DMS153 (cell line): ENCODE measurements around the gene SMIM14.
"Not testable (repeated sequence)": the region's sequence is repeated elsewhere in the genome, so short reads cannot be mapped to it uniquely, and the experiment has no call there.

ENCODE experiments used
- DNase-seq: peaks from one replicate; lab custom pipeline; 2025; lab: John Stamatoyannopoulos, UW

Gene SMIM14

DNA sequence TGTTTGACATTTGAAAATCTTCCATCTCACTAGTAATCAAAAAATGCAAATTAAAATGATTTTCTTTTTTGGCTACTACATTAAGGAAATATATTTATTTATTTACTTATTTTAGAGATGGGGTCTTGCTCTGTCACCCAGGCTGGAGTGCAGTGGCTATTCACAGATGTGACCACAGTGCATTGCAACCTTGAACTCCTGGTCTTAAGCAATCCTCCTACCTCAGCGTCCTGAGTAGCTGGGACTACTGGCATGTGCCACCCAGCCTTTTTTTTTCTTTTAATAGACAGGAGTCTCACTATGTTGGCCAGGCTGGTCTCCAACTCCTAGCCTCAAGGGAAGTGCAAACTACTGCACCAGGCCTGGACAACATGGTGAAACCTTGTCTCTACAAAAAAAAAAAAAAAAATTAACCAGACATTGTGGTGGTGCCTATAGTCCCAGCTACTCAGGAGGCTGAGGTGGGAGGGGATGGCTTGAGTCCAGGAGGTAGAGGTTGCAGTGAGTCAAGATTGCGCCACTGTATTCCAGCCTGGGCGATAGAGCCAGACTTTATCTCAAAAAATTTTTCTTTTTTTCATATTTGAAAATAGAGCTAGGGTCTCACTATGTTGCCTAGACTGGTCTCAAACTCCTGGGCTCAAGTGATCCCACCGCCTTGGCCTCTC lies 4.4 kb upstream of the SMIM14 start:
- DNase-seq: no peak

DNA sequence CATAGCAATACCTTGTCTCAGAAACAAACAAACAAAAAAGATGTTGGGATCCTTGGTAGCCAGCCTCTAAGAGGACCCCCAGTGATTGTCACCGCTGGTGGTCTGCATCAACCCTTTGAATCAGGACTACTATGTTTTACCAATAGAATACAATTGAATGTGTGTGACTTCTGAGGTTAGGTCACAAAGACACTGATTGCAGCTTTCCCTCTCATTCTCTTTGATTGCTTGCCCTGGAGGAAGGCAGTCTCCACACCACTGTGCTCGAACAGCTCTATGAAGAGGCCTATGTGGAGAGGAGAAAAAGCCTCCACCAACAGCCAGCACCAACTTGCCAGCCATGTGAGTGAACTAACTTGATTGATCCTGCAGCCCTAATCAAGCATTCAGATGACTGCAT lies 2.8 kb upstream of the SMIM14 start:
- no peak for DNase-seq

DNA sequence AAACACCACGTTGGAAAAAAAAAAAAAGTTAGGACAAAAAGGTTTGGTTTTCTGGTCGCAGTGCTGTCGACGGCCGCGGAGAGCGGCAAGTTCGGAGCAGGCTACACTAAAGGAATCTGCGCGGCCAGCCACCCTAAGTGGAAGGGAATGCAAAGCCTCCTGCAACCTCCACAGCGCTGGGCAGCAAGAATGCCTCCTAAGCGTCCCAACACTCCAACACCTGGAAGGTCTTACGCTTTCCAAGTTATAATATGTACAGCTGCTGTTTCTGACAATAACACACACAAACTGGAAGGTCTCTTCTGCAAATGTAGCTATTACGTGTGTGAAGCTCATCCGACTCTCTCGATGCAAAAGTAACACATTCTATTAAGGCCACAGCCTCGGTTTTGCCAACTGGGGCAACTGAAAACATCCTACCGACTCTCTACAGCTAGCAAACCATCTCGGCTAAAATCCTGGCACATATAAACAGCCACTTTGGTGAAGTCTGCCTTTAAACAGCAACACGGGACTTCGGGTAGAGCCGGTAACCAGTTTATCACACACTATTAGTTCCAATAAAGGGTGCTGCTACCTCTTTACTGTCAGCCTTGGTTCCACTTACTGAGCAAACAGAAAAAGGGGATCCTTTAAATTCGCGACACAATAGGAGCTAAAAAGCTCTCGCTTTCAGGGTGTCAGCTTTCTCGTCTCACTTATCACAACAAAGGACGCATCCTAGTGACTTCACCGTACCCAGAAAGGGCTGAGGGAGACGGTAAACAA lies 895 bp downstream of the SMIM14 start:
- no peak for DNase-seq

- DNase-seq: no peak
Observed at GRCh38 chr4:39637221-39637585, 1.5 kb downstream of the SMIM14 start.

GRCh38 chr4:39636531-39637184 lies 2.0 kb downstream of the SMIM14 start:
- DNase-seq: no peak

- DNase-seq: no peak
Observed at GRCh38 chr4:39635023-39635422, 3.6 kb downstream of the SMIM14 start.

GRCh38 chr4:39631700-39632079 lies 7.0 kb downstream of the SMIM14 start:
- DNase-seq: no peak

DNA sequence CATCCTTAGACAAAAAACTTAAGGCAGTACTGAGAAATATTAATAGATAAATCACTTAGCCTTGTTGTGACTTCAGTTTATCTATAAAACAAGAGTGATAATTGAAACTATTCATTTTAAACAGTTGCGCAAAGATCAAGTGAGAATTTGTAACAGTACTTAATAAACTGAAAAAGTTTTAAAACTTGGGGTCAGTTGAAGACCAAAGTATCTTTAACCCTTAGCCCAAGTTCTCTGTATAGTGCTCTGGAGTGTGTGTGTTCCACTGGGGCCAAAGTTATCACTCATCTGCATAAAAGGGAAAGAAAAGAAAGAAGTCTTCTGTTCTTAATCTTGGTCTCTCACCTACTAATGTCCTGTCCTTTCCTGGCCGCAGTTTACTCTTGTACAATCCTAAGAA lies 11.3 kb downstream of the SMIM14 start:
- no peak for DNase-seq

DNA sequence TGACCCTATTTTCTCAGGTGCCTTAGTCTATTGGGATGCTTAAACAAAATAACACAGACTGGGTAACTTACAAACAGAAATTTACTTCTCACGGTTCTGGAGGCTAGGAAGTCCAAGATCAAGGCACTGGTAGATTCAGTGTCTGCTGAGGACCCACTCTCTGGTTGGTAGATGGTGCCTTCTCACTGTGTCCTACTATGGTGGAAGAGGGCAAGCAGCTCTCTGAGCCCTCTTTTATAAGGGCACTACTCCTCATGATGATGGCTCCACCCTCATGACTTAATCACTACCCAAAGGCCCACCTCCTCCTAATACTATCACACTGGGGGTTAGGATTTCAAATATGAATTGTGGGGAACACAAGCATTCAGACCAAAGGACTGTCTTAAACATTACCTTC lies 11.8 kb downstream of the SMIM14 start:
- no peak for DNase-seq

DNA sequence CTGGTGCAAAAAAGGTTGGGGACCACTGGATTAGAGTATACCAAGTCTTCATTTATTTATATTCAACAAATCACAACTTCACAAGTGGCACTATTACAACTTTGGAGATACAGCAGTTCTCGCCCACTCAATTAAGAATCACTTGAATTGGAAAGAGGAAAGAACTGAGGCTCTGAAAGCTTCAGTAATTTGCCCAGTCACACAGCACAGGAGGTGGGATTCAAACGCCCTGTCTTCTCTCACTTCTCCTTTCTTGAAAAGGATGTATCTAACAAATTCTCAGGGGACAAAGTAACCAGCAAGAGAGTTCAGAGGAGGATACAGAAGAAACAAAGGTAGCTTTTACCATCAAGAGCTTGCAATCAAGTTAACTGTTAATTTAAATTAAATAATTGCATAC lies 12.4 kb downstream of the SMIM14 start:
- no peak for DNase-seq

- no peak for DNase-seq
Observed at GRCh38 chr4:39621582-39621981, 17.1 kb downstream of the SMIM14 start.

DNA sequence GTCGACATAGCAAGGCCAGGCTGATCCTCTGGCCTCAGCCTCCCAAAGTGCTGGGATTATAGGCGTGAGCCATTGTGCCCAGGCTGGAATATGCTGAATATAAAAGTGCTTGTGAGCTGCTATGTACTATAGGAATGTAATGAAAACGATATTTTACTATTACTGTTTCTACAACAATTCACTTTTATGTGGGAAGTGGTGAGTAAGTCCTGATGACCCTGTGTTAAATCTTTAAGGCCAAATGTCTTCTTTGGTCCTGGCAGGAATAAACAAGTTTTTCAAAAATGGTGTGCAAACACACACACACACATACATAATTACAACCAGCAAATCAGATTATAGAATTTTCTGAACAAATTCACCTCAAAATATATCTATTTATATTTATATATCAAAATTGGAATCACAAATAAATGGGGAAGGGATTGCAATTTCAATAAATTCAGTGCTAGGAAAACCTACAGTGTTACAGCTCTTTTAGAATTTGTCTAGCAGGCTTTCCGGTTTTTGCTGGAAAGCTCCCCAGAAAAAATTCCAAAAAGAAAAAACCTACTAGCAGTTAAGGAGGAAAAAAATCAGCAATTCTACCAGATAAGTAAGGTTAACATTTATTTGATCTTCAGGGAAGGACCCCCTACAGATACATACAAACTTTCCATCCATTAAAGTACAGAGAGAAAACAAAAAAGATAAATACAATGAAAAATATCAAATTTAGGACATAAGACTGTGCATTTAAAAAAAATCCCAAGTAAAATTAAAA lies 17.9 kb downstream of the SMIM14 start:
- no peak for DNase-seq

GRCh38 chr4:39617534-39617933 lies 21.1 kb downstream of the SMIM14 start:
- no peak for DNase-seq

DNA sequence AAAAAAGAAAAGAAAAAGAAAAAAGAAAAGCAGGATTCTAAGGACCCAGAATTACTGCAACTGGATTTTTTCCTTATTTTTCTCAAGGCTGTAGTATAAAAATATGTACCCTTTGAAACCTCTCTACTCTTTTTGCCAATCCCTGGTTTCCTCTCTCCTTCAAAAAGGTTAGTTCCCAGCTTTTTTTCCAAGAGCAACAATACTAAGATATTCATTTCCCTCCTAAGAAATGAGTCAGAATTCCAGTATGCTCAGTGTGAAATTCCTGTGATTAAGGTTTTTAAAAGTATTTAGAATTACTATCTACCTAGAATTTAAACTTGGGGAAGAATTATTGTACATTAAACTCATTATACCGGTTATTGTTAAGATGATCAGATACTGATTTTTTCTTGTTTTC lies 22.0 kb downstream of the SMIM14 start:
- no peak for DNase-seq

DNA sequence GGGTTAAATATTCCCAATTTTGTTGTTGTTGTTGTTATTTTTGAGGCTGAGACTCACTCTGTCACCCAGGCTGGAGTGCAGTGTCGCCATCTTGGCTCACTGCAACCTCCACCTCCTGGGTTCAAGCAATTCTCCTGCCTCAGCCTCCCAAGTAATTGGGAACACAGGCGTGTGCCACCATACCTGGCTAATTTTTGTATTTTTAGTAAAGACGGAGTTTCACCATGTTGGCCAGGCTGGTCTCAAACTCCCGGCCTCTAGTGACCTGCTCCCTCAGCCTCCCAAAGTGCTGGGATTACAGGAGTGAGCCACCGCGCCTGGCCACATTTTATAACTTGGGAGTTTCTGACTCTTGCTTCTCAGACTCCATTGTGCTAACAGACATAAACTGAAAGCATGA lies 22.6 kb downstream of the SMIM14 start:
- not testable (repeated sequence) for DNase-seq

GRCh38 chr4:39614487-39615162 lies 24.0 kb downstream of the SMIM14 start:
- DNase-seq: no peak

DNA sequence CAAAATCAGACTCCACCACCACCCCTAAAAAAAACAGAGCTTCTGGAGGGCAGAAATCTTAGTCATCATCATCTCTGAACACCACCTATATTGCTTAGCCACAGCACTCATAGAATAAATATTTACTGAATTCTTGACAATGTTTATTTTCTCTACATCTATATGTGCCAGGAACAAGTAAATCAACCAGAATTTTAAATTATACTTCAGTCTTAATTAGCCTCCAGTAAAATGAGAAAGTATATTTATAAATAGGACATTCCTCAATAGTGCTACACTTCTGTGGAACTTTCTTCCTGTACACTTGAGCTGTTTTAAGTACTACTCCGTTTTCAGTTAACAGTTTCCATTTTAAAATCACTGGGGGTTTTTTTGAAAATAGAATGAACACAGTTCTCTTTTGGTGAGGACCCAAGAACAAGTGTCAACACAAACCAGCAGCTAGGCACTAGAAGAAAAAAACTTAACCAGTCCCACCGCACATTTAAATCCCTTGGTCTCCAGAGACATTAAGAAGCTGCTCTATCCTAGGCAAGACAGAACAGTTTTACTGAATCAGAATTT lies 25.5 kb downstream of the SMIM14 start:
- DNase-seq: no peak

GRCh38 chr4:39609454-39609931 lies 29.2 kb downstream of the SMIM14 start:
- no peak for DNase-seq

GRCh38 chr4:39608451-39608850 lies 30.2 kb downstream of the SMIM14 start:
- DNase-seq: no peak

DNA sequence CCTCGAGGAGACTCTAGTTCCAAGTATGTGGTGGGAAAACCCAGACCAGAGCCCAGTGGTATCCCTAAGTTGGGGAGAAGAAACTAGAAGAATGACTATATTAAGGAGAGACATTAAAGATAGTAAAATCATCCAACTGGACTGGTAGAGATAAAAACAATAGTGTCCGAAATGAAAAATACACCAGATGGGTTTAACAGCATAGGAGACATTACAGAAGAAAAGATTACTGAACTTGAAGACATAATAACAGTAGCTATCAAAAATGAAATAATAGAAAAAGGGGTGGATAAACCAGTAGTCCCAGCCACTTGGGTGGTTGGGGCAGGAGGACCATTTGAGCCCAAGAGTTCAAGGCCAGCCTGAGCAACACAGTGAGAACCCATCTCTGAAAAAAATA lies 31.9 kb downstream of the SMIM14 start:
- no peak for DNase-seq

GRCh38 chr4:39597695-39598381 lies 40.8 kb downstream of the SMIM14 start:
- no peak for DNase-seq
